ENCODE results near the gene GFRA3.
A peak's percentile ranks its signal among the peaks of the same experiment; 100 is the strongest.

GFRA3 gene

DNA sequence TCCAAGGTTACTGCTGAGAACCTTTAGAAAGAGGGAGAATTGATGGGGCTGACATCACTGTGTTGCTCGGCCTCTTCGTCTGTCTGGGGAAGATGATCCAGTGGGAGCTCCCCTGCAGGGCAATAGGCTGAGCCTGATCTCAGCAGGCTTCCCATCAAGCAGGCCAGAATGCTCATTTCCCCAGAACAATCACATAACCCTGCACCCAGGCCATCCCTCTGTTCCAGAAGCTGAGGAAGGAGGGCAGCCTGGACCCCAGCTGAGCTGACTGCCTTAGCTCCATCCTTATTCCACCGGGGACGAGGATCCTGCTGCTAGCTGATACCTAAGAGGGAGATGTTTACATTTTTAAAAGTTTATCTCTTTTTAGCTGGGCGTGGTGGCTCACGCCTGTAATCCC lies 49.7 kb downstream of the GFRA3 start:
- DNase-seq (ENCODE audit: extremely low read depth, low read depth) = no peak
- TF ChIP-seq, protein P1, sequence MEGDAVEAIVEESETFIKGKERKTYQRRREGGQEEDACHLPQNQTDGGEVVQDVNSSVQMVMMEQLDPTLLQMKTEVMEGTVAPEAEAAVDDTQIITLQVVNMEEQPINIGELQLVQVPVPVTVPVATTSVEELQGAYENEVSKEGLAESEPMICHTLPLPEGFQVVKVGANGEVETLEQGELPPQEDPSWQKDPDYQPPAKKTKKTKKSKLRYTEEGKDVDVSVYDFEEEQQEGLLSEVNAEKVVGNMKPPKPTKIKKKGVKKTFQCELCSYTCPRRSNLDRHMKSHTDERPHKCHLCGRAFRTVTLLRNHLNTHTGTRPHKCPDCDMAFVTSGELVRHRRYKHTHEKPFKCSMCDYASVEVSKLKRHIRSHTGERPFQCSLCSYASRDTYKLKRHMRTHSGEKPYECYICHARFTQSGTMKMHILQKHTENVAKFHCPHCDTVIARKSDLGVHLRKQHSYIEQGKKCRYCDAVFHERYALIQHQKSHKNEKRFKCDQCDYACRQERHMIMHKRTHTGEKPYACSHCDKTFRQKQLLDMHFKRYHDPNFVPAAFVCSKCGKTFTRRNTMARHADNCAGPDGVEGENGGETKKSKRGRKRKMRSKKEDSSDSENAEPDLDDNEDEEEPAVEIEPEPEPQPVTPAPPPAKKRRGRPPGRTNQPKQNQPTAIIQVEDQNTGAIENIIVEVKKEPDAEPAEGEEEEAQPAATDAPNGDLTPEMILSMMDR (IDR thresholded peaks at IDR 0.05; ENCODE audit: low read depth, low read length) = no peak

DNA sequence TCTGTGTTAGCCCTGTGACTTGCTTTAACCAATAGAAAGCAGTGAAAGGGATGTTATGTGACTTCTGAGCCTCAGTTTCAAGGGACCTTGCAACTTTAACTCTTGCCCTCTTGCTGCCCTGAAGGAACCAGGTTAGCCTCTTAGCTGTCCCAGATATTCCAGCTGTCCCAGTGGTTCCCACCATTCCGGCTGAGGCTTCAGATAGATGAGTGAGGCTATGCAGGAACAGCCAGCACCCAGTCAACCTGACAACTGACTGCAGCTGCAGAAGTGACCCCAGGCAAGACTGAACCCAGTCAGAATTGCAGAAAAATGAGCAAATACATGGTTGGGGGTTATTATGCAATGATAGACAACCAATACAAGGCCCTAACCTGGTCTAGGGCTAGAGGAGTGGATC lies 50.9 kb downstream of the GFRA3 start:
- TF ChIP-seq, protein P1 (IDR thresholded peaks at IDR 0.05; ENCODE audit: low read depth, low read length) = no peak
- DNase-seq (ENCODE audit: extremely low read depth, low read depth) = no peak

DNA sequence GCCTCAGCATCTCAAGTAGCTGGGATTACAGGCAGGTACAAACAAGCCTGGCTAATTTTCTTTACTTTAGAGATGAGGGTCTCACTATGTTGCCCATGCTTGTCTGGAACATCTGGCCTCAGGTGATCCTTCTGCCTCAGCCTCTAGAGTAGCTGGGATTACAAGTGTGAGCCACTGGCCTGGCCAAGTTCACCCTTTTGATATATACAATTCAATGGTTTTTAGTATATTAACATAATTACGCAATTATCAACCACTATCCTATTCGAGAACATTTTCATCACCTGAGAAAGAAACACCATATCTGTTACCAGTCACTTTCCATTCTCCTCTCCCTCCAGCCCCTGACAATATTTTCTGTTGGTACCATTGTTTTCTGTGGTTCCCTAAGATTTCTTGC lies 57.6 kb downstream of the GFRA3 start:
- DNase-seq (ENCODE audit: extremely low read depth, low read depth) = no peak
- TF ChIP-seq, protein P1 (IDR thresholded peaks at IDR 0.05; ENCODE audit: low read depth, low read length) = no peak

DNA sequence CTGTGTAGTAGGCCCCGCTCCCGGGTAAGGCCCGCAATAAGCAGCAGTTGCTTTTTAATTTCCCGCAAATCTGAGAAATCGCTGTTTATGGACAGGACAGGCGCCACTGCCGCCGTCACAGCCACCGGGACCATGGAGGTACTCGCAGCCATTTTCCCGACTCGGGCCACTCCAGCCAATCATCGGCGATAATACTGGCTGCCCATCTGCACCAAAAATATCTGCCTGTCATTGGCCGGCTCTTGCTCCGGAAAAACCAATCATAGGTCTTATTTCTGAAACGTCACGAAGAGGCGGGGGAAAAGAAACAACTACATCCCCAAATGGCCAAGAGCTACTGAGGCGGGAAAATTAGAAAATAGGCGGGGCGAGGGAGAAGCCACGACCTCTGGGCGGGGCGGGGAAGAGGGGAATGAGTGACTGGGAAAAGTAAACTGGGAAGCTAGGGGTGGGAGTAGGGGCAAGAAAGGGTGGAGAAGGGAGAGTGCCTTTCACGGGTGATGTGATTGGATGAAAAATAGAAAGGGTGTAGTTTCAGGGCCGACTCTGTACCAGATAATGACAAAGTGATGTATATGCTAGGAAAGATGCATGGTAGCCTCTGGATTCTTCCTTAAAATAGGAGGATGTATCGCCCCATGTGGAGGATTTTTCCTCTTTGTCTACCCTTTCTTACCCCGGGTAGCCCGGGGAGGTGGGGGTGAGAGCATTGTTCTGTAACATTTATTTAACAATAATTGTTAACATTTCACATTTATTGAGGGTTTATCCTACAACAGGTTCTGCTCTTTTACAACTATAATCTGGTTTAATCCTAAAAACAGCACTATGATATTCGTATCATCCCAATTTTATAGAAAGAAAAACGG lies 61.0 kb downstream of the GFRA3 start, which contains the start of gene CDC23:
CDC23 (minus strand) TSS at position 163 of the 869 bp plus-strand sequence; CDS start at position 152, 11 bp downstream.
- TF ChIP-seq, protein P1 (IDR thresholded peaks at IDR 0.05; ENCODE audit: low read depth, low read length) = no peak
- peak; percentile 90 for DNase-seq (ENCODE audit: extremely low read depth, low read depth)

DNA sequence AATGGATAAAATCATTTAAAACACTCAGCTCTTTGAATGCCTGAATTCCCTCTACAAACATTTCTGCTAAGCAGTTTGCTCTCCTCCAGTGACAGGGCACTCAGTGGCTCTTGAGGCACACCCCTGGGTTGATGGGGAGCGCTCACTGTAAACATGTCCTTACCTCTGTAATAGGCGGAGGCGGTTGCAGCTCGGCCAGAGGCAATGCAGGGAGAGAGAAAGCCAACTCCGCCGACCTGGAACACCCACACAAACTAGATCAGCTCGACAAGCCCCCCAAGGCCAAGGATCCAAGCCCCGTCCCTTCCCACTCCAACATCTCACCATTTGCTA lies 61.6 kb downstream of the GFRA3 start:
- no peak for DNase-seq (ENCODE audit: extremely low read depth, low read depth)
- TF ChIP-seq, protein P1 (IDR thresholded peaks at IDR 0.05; ENCODE audit: low read depth, low read length) = no peak

DNA sequence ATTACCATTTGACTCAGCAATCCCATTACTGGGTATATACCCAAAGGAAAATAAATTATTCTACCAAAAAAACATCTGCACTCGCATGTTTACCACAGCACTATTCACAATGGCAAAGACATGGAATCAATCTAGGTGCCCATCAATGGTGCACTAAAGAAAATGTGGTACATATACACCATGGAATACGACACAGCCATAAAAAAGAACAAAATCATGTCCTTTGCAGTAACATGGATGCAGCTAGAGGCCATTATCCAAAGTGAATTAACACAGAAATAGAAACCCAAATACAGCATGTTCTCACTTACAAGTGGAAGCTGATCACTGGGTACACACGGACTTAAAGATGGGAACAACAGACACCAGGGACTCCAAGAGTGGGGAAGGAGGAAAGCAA lies 63.4 kb downstream of the GFRA3 start:
- no peak for DNase-seq (ENCODE audit: extremely low read depth, low read depth)
- TF ChIP-seq, protein P1 (IDR thresholded peaks at IDR 0.05; ENCODE audit: low read depth, low read length) = no peak
